Omental fat pad (tissue), 4 donors: ENCODE results near the gene UBE3C. TPM values are rescaled to one million over a fixed set of nuclear protein-coding genes. Genes with fewer than 3 reads are reported as not detected.
"Not testable (repeated sequence)": the region's sequence is repeated elsewhere in the genome, so short reads cannot be mapped to it uniquely, and the experiment has no call there.

ENCODE experiments used
- ATAC-seq: fragments of 150-250 bp; one replicate; pipeline ENCODE4 v1.9.1; 2016; ENCODE audit warnings: mild to moderate bottlenecking, moderate library complexity; ENCODE audit not compliant: low FRiP score
- DNase-seq: peaks from one replicate; pipeline ENCODE4 v3.0.0-alpha.2; 2019; ENCODE audit warnings: low spot score
- total RNA-seq, 4 donors: library from RNA; depleted of rRNA; stranded (reverse); fragments of >200 nt; gene quantifications; one replicate each; pipeline ENCODE4 v1.1.0, GENCODE V29; 2016
- TF ChIP-seq, protein P1 (sequence below), 3 donors: fragments of 450-650 bp; IDR thresholded peaks; one replicate each; pipeline ENCODE4 v1.5.1; 2016 to 2017; ENCODE audit warnings: antibody characterized with exemption in 3 of 3, mild to moderate bottlenecking in 3 of 3, moderate library complexity in 2 of 3

Gene UBE3C
- total RNA-seq, 4 donors from 2014 or later = 65.9 to 104 (median 78.3) TPM

GRCh38 chr7:157271991-157272324, 133.2 kb downstream of the UBE3C start:
- TF ChIP-seq, protein P1, sequence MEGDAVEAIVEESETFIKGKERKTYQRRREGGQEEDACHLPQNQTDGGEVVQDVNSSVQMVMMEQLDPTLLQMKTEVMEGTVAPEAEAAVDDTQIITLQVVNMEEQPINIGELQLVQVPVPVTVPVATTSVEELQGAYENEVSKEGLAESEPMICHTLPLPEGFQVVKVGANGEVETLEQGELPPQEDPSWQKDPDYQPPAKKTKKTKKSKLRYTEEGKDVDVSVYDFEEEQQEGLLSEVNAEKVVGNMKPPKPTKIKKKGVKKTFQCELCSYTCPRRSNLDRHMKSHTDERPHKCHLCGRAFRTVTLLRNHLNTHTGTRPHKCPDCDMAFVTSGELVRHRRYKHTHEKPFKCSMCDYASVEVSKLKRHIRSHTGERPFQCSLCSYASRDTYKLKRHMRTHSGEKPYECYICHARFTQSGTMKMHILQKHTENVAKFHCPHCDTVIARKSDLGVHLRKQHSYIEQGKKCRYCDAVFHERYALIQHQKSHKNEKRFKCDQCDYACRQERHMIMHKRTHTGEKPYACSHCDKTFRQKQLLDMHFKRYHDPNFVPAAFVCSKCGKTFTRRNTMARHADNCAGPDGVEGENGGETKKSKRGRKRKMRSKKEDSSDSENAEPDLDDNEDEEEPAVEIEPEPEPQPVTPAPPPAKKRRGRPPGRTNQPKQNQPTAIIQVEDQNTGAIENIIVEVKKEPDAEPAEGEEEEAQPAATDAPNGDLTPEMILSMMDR (IDR thresholded peaks at IDR 0.05) = no peak
- peak; percentile 58 for ATAC-seq
- no peak for DNase-seq

DNA sequence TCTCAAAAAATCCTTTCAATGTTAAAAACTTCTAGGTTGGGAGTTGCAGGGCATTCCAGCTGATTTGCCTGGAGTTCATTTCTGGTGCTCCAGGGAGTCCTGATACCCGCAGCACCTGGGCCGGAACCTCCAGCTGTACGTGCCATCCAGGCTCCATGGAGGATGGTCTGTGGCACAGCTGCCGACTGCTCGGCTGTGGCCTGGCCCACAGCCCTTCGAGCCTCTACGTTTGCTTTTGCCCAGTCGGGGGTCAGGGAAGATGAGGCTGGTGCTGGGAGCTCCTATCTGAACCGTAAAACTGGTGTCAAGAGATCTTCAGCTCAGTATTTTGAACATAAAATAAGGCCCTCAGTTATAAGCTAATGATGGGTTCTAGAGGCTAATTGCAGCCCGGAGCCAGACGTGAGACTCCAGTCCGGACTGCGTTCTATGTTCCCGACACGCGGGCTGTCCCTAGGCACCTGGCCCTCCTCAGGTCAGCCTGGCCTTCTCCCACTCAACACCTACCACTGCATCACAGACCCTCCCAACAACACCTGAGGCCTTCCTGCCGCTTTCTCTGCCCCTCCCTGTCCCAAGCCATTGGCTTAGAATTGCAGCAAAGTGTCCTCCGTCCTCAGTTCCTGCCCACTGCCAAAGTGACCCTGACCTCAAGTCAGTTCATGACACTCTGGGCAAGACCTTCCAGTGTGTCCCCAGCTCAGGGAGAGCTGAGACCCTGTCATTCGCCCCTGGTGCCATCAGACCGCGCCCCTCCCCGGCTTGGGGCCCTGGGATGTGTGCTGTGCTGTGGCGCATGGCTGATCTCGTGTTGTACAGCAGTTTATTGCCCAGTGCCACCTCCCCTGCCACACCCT, 133.9 kb downstream of the UBE3C start:
- ATAC-seq = no peak
- no peak for DNase-seq
- TF ChIP-seq, protein P1 (IDR thresholded peaks at IDR 0.05) = no peak

DNA sequence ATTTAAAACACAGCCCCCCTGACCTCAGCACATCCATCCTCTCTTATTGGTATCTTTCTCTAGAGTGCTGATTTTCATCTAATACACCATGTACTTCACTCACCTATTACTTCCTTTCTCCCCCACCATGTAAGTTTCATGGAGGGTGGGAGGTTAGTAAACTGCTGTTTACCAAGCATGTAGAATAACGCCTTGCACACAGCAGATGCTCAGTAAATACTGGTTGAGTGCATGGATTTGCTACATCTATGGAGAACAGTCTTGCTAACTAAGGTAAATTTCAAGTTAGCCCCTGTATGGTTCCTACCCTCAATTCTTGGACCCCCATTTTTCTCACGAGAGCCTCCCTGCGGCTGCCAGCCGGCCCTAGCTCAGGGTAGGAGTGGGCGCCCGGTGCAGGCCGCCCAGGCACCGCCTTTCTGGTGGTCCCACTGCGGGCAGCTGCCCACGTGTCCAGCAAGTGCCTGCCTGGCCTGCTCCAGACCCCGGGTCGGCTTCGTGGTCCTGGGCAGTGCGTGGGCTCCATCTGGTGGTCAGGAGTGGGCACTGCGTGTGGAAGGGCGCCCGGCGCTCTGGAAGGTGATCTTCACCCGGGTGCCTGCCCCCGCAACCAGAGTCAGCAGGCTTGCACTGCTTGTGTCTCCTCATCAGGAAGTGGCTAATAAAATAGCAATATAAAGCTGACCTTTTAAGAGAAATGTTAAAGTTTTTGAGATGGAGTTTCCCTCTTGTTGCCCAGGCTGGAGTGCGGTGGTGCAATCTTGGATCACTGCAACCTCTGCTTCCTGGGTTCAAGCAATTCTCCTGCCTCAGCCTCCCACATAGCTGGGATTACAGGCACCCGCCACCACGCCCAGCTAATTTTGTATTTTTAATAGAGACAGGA, 134.7 kb downstream of the UBE3C start:
- ATAC-seq = peak; percentile 87
- TF ChIP-seq, protein P1 (IDR thresholded peaks at IDR 0.05) = peak in 2 of 3 donors; percentile 58 to 71
- DNase-seq = peak; percentile 48

DNA sequence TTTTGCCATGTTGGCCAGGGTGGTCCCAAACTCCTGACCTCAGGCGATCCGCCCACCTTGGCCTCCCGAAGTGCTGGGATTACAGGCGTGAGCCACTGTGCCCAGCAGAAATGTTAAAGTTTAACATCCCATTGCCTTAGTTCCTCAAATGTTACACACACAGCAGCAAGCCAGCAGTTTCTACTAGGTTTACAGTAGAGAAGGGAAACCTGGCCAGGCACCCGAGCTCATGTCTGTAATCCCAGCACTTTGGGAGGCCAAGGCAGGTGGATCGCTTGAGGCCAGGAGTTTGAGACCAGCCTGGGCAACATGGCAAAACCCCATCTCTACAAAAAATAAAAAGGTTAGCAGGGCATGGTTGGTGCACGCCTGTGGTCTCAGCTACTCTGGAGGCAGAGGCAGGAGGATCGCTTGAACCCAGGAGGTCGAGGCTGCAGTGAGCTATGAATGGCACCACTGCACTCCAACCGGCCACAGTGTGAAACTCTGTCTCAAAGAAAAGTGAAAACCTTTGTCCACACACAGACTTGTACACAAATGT, 135.4 kb downstream of the UBE3C start:
- DNase-seq, ATAC-seq: not testable (repeated sequence)

DNA sequence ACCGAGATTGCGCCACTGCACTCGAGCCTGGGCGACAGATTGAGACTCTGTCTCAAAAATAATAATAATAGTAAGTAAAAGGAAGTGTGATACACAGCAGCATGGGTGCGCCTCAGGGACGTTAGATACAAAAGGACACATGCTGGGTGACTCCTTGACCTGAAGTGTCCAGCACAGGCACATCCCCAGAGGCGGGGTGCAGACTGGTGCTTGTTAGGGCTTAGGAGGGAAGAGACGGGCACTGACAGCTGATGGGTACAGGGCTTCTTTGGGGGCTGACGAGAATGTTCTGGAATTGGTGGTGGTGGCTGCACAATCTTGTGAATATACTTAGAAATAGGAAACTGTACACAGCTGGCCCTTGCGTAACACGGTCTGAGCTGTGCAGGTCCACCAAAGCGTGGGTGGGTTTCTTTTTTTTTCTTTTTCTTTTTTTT, 136.3 kb downstream of the UBE3C start:
- TF ChIP-seq, protein P1 (IDR thresholded peaks at IDR 0.05) = no peak
- DNase-seq (no peak), ATAC-seq (no peak)

DNA sequence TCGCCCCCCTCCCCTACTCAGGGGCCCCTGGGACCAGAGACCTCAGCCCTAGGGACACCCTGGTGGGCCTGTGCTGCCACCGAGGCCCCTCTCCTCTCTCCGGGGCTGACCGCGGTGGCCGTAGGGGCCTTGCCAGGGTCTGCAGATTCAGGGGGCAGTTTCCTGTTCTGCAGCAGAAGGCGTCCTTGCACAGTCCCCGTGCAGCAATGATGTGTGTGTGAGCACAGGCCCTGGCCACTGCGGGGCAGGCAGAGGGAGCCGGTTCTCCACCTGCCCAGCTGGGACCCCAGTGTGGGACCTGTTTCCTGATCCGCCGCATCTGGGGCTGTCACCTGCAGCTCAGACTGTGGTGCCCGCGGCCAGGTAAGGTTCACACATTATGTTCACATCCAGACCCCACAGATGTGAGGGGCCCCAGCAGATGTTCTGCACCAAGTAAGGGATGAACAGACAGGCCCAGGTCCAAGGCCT, 137.4 kb downstream of the UBE3C start:
- DNase-seq (no peak), ATAC-seq (no peak)
- TF ChIP-seq, protein P1 (IDR thresholded peaks at IDR 0.05) = no peak
